ENCODE data around the gene MPV17. TPM values are rescaled to one million over a fixed set of nuclear protein-coding genes. Genes with fewer than 3 reads are reported as not detected.

Gene MPV17
- total and polyA plus RNA-seq, 12 donors, result 96.8 to 568 (median 165) TPM

- DNase-seq, result no peak
- H3K36me3 ChIP-seq (replicated peaks in 1 of 2), result peaks cover 0 to 2% of the 10 kb centered on the region in 2 donors
- no peaks in the 10 kb centered on the region for H3K4me1 ChIP-seq (replicated peaks in 1 of 2)
- no peaks in the 10 kb centered on the region for H3K9me3 ChIP-seq (replicated peaks in 1 of 3)
- 87 to 91% (median 89%) methylated on average over 5 to 9 of the region's 9 CpGs for WGBS, 4 donors
- no peak overlapping the region for H3K27ac ChIP-seq
- TF ChIP-seq, protein P1, sequence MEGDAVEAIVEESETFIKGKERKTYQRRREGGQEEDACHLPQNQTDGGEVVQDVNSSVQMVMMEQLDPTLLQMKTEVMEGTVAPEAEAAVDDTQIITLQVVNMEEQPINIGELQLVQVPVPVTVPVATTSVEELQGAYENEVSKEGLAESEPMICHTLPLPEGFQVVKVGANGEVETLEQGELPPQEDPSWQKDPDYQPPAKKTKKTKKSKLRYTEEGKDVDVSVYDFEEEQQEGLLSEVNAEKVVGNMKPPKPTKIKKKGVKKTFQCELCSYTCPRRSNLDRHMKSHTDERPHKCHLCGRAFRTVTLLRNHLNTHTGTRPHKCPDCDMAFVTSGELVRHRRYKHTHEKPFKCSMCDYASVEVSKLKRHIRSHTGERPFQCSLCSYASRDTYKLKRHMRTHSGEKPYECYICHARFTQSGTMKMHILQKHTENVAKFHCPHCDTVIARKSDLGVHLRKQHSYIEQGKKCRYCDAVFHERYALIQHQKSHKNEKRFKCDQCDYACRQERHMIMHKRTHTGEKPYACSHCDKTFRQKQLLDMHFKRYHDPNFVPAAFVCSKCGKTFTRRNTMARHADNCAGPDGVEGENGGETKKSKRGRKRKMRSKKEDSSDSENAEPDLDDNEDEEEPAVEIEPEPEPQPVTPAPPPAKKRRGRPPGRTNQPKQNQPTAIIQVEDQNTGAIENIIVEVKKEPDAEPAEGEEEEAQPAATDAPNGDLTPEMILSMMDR (IDR thresholded peaks at IDR 0.05), result no peak
- no peak for TF ChIP-seq POLR2A (IDR thresholded peaks at IDR 0.05)
- H3K4me3 ChIP-seq, result no peak overlapping the region
- no peaks in the 10 kb centered on the region for H3K27me3 ChIP-seq
- intact Hi-C loops (cut with DNase I), result no loop called here
Observed at GRCh38 chr2:27314709-27315108, 8.2 kb downstream of the MPV17 start.

- TF ChIP-seq, protein P1 (IDR thresholded peaks at IDR 0.05), result no peak
- no peak for TF ChIP-seq POLR2A (IDR thresholded peaks at IDR 0.05)
- Histone ChIP-seq H3K36me3 (replicated peaks in 1 of 2) (peaks cover 0 to 6% of the 10 kb centered on the region in 2 donors), H3K9me3 (replicated peaks in 1 of 3) (no peaks in the 10 kb centered on the region), H3K4me3 (no peak overlapping the region), H3K27ac (no peak overlapping the region), H3K4me1 (replicated peaks in 1 of 2) (no peaks in the 10 kb centered on the region), H3K27me3 (no peaks in the 10 kb centered on the region)
- intact Hi-C loops (cut with DNase I), result no loop called here
- 92 to 96% (median 94%) methylated on average over 8 of the region's 8 CpGs for WGBS, 4 donors
- no peak for DNase-seq
Observed at GRCh38 chr2:27313882-27314645, 8.8 kb downstream of the MPV17 start.

DNA sequence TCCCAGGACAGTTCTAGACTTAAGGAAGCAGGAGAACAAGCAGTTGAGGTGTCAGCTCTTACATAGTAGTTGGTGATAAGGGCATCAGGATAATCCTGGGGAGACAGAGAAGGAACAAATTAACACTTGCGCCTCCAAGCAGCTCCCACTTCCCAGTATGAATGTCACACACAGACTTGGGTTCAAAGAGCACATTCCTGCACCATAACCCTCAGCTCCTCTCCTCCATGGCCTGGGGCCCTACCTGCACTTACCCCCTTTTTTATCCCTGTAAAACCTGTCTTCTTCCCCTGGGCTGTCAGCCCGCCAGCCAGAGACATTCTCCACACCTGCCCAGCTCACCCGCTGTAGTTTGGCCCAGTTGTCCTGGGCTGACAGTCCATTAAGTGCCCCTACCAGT is 10.7 kb downstream of the MPV17 start:
- no peak overlapping the region for H3K4me3 ChIP-seq
- TF ChIP-seq POLR2A (IDR thresholded peaks at IDR 0.05), result no peak
- TF ChIP-seq, protein P1 (IDR thresholded peaks at IDR 0.05), result no peak
- peaks cover 0 to 6% of the 10 kb centered on the region in 2 donors for H3K36me3 ChIP-seq (replicated peaks in 1 of 2)
- WGBS, 4 donors, result 89 to 100% (median 97%) methylated on average over 2 to 3 of the region's 3 CpGs
- H3K9me3 ChIP-seq (replicated peaks in 1 of 3), result no peaks in the 10 kb centered on the region
- no peak overlapping the region for H3K27ac ChIP-seq
- intact Hi-C loops (cut with DNase I), result no loop called here
- DNase-seq, result no peak
- peaks cover 10% of the 10 kb centered on the region for H3K27me3 ChIP-seq
- H3K4me1 ChIP-seq (replicated peaks in 1 of 2), result peaks cover 10 to 15% of the 10 kb centered on the region in 2 donors

DNA sequence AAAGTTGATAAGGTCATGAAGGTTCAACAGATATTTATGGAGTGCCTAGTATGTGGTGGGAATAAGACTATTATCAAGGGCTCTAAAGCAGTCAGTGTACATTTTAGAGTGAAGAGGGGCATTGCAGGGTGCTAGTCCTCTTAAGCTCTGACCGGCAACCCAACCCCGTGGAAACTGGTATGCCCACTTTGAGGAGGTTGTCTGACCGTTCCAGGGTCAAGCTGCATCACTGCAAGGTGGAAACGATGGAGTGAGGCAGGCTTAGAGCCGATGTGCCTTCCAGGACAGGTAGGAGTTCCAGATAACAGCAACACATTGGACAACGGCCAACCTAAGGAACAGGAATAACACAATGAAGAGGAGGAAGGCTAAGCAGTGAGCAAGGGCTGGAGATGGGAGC is 13.2 kb downstream of the MPV17 start:
- Histone ChIP-seq H3K27me3 (peaks cover 19% of the 10 kb centered on the region), H3K4me3 (no peak overlapping the region), H3K9me3 (replicated peaks in 1 of 3) (no peaks in the 10 kb centered on the region), H3K4me1 (replicated peaks in 1 of 2) (peaks cover 10 to 21% of the 10 kb centered on the region in 2 donors), H3K36me3 (replicated peaks in 1 of 2) (peaks cover 0 to 6% of the 10 kb centered on the region in 2 donors), H3K27ac (no peak overlapping the region)
- no peak for TF ChIP-seq POLR2A (IDR thresholded peaks at IDR 0.05)
- TF ChIP-seq, protein P1 (IDR thresholded peaks at IDR 0.05), result no peak
- 91 to 93% (median 92%) methylated on average over 6 of the region's 6 CpGs for WGBS, 4 donors
- intact Hi-C loops (cut with DNase I), result loop anchor here in 1 of 2 donors (10.0 kb wide), 1 partner anchor 65 kb away; no protein-coding TSS in a partner anchor
- DNase-seq, result no peak

Data from adrenal gland (tissue), 12 donors.